ENCODE measurements around the gene EMILIN2.

The EMILIN2 gene

DNA sequence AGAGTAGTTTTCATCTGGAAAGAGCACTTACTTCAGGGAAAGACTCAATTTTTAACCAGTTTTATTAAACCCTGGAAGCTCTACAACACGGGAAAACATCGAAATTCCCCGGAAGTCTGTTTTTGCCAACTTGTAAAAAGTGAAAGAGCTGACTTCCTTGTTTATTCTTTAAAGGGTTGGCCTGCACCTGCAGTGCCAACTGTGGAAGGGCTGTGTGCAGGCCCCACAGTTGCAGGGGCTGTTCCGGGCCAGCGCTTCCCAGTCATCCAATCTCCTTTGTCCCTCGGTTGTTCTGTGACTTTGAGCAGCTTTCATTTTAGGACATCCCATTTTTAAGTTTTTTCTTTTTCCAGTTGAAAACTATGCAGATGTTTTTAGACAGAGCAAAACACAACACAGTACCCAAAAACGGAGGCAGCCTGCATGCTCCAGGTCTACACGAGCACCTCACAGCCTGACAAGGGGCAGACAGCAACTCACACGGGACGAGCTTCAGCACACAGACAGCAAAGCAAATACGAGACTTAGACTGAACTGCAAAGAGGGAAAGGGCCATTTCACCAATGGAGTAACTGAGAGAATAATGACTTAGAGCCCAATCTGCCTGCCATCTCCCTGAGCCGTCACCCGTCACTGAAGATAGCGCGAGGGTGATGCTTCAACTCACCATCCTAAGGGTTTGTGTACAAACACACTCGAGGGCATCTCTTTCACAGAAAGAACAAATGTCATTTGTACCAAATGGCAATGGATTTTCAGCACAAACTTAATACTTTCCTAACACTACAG is 70.6 kb downstream of the EMILIN2 start:
- no peak for DNase-seq

DNA sequence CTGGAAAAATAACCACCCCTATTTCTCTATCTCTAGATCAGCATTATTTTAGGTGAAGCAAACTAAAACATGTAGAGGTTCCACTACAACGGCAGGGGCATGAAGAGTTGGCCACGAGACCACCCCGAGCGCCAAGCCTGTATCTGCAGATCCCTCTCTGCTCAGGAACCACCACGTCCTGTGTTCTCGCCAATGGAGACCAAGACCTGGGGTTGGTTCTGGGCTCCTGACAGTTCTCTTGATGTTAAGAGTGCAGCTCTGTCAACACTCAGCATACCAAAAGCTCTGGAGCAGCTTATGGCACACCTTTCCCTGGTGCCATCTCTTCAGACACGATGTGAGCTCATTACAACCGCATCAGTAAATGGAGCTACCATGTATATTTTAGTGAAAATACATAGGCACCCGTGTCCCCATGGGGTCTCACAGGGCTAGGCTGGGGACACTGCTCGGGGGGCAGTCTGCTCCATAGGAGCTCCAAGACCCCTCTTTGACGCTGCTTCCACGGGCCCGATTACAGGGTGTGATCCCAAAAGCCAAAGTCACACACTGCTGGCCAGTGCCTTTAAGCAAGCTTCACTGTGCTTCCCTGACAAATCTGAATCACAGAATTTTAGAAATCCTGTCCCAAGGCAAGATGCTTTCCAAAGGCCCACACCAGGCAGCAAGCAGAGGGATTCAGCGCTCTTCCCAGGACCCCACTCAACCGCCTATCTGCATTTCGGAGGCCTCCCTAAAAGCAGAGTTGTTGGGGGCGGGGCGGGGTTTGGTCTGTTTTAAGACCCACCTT is 72.2 kb downstream of the EMILIN2 start:
- no peak for DNase-seq

DNA sequence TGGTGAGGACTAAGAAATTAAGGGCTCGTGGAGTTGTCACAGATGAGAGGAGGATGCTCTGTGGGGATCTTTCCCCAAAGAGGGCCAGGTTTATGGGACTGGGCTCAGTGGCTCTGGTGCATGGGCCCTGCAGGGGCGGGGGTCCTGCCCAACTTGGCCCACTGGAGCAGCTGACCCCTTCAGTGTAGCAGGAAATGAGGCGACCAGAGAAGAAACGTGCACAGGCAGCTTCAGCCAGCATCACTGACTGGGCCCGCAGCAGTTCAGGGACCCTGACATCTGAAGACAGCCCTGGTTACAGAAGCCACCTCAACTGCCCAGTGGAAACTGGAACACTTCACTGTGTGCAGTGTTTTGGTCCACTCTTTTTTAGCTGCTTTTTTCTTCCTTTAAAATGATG is 72.8 kb downstream of the EMILIN2 start:
- DNase-seq = no peak

DNA sequence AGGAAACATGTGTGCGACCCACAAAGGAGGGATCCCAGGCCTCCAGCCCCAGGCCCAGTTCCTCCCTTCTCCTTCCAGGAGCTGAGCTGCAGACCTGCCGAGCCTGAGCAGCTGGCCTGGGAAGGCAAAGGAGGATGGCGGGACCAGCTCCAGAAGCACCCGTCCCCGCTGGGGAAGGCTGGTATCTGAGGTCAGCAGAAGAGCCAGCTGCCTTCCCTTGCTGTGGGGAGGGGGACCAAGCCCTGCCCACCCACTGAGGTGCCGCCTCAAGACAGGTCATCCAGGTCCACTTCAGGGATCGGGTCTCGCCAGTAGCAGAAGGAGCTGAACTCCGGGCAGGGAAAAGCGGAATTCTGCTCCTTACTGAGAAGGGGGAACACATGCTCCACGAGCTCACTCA is 73.2 kb downstream of the EMILIN2 start:
- no peak for DNase-seq

DNA sequence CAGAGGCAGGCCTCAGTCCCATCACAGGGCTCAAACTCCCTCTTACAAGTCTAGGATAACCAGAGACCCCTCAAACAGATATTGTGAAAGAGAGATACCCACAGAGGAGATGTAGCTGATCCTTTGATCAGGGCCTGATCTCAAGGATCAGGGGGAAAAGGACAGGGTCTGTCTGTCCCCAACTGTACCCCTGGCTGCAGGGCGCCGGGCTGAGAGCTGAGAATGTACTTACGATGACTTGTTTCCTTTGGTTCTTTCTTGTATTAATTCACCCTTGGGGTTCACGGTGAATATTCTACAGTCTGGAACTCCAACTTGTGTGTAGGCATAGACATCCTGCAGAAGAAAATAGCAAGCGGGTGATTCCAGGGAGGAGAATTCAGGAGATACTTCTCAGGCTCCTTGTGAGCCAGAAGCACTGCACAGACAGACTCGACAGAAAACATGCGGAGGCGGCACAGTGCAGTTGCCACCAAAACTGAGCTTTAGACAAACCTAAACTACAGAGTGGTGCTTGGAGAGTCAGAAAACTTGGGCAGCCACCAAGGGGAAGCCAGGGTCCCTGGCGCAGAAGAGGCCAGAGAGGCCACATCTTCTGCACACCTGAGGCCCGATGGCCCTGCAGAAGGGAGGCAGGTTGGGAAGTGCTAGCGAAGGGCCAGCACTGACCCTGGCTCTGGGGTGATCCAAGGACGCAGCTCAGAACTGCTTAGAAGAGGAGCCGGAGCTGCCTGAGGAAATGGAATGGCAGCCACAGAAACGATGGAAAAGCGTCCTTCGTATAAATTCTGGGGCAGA is 73.9 kb downstream of the EMILIN2 start:
- no peak for DNase-seq

DNA sequence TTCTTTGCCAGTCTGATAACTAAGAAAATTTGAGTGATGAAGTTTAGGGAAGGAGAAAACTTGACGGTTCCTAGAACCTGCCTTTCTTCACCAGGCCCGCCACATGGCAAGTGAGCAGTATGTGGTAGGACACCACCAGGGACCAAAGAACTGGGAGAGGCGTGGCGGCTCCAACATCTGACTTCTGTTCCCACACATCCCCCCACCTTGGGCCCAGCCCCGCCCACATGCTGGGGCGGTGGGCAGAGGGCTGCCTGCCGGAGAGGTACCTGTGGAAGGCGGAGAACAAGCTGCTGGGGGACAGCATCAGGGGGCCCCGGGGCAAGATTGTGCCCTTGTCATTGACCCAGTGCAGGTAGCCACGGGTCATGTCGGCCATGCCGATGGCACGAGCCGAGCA is 75.0 kb downstream of the EMILIN2 start:
- no peak for DNase-seq

DNA sequence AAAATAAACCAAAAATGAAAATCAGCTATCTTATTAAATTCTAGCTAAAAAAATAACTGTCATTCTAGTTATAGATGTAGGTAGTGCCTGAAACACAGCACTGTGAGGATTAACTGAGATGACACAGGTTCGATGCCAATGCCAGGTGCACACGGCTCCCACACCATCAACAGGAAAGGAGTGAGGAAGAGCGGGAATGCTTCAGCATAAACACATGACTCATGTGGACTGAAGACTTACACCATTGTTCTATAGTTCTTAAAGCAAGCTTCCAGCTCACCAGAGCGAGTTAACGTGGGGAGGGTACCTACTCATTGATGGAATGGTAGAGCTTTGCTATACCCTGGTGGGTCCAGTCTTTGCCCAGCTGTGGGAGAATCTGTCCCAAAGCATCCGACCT is 76.7 kb downstream of the EMILIN2 start:
- no peak for DNase-seq

DNA sequence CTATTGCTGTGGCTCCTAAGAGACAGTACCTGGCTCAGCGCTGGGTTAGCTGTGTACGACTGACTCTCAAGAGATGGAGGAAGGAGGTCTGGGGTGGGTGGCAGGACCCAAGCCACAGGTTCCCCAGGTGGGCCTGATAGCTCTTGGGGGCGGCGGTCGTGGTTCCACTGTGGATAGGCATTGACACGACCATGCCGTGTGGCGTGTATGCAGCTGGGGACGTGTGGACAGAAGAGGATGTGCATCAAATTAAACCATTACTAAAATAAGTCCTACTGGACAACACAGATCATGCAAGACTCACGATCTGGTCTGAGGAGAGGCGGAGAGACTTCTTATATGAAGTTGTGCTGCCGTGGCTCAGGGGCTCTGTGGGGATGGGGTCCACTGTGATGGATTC is 78.1 kb downstream of the EMILIN2 start:
- no peak for DNase-seq

DNA sequence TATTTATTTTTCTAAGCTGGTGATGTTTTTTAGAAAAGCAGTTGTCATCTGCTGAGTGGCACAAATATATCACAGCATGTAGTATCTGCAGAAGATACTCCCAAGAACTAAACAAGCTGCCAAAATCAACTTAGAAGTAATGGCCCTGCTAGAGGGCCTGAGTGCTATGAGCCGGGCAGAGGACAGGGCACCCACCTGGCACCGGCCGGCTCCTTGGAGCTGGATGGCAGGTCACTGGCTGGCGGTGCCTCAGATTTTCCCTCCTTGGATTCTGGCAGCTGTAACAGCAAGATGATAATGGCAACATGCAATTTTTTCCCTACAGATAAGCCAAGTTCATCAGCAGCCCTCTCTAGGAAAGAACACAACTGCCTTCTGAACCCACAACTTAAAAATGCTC is 79.7 kb downstream of the EMILIN2 start:
- DNase-seq = no peak

DNA sequence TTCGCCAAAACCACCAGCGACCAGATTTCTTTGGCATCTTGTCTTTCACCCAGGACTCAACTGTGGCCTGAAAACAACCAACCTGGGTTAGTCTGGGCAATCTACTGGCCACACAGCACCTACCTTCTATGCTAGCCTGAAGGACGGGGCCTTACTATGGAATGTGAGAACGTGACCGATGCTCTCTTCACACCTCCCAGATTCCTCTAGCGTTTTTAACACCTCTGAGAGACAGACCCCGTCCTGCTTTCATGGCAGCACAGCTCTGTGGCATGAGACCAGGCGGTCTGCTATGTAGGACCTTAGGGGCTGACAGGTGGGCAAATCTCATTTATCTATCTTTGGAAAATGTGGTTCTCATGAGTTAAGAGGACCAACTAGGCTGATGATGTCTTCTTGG is 80.9 kb downstream of the EMILIN2 start:
- DNase-seq = no peak

DNA sequence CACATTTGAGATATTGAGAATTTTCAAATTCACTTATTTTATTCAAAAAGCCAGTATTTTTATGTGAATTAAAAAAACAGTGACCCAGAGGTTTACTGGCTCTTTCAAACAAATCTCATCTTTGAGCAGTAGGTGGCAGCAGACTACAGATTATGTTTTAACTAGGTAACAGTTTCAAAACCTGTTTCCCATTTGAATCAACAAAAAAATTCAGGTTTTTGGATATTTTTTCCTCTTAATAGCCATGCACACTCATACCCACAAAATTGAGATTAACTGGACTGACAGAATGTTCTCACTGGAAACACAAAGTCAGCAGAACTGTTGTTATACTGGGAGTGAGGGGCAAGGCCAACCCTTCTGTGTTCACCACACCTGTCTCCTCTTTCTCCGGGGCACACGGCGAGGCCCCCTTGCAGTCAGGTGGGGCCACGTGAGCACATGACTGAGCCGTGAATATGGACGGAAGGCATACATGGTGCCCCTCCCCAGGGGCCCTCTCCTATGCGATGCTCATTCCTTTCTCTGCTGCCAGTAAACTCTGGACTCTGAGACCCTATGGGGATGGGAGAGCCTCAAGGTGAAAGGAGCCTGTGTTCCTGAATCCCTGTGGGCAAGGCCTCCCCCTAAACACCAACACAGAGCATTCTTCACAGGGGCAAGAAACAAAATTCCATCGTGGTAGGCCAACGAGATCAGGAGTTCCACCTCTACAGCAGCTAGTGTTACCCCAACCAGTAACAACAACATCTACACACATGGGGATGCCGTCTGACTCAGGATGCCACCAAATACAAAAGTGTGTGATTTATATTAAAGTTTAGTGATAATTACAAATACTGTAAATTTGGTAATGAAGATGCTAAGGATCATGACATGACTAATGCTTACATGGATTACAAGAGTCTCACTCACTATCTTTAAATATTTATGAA is 85.7 kb downstream of the EMILIN2 start:
- DNase-seq = no peak

DNA sequence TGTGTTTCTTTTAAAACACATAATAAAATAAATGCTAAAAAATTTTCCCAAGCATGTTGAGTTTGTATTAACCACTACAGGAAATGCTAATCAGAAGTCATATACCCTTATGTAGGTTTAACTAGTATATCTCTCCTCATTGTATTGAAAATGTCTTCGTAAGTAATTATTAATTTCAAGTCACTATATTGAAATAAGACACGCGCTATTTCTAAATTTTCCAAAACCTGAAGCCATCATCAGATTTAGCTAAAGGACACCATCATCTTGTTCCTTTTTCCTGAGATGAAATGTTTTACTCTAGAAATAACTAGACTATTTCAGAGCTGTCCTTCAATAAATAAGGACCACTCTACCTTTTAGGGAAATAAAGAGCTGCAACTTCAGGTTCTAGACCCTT is 87.2 kb downstream of the EMILIN2 start:
- no peak for DNase-seq

DNA sequence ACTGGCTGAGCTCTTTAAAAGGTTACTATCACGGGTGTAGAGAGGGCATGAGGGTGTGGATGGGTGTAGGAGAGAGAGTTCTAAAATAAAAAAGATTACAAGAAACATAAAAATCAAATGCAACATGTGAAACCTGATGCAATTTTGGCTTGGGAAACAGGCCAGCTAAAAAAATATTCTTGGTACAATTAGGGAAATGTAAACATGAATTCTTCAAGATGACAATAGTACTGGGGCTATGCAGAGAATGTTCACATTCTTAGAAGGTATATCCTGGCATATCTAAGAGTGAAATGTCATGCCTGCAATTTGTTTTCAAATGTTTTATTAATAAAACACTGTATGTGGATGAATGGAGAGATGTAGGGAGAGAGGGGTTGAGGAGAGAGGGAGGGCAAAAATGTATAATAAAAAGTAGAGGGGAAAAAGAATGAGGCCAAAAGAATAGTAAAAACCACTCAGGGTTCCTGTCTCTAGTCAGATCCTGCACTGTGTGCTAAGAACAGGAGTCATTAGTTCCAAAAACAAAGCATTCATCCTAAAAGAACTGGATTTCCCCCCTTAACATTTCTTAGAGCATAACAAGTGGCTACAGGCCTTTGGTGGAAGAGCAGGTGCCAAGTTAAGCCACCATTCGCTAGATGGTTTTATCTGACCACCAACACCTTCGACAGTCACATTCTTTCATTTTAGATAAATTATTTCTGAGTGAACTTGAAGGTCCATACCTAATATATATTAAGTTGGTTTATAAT is 88.8 kb downstream of the EMILIN2 start:
- no peak for DNase-seq

DNA sequence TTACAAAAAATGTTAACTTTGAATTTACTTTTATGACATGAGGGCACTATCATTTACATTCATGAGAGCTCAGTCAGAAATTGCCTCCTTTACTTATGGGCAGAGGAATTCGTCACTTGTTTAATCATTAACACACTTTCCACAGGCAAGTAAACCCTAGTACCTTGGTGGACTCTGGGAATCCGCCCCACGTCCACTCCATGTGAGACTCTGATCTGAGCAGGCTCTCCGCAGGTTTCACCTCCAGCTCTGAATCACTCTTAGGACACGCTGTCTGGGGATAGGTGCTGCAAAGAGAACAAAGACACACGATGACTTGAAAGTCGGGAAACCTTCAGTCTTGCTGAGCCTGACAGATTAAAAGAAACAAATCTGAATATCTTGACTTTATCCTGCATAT is 92.5 kb downstream of the EMILIN2 start:
- no peak for DNase-seq

DNA sequence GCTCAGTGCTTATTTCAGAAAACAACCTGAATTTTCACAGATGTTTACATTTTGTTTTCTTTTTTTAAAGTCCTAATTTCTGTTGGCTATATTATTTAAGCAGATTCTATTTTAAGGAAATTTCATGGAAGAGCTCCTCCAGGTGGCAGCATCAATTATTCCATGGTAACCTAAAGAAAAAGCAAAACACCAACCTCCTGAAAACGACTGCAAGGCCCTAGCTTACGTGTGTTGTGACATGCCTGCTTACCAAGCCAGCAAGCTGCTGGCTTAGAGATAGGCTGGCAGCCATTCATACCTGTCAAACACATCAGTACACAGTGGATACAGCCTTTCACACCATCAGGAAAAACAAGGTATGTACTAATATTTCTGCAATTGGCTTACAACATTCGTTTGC is 101.2 kb downstream of the EMILIN2 start:
- DNase-seq = no peak

DNA sequence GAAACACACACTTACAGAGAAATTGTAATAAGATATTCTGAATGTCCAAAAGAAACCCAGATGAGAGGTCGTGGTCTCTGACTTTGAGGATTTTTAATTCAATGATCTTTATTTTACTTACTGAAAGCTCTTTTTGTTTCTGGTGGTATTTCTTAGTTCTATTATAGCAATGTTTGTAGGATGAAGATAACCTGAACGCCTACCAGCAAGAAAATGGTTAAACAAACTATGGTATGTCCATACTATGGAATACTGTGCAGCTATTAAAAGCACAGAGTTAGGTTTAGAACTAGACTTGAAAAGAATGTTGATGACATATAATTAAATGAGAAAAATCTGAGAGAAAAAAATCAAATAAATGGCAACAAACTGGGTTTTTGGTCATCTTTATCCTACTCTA is 105.8 kb downstream of the EMILIN2 start:
- no peak for DNase-seq

DNA sequence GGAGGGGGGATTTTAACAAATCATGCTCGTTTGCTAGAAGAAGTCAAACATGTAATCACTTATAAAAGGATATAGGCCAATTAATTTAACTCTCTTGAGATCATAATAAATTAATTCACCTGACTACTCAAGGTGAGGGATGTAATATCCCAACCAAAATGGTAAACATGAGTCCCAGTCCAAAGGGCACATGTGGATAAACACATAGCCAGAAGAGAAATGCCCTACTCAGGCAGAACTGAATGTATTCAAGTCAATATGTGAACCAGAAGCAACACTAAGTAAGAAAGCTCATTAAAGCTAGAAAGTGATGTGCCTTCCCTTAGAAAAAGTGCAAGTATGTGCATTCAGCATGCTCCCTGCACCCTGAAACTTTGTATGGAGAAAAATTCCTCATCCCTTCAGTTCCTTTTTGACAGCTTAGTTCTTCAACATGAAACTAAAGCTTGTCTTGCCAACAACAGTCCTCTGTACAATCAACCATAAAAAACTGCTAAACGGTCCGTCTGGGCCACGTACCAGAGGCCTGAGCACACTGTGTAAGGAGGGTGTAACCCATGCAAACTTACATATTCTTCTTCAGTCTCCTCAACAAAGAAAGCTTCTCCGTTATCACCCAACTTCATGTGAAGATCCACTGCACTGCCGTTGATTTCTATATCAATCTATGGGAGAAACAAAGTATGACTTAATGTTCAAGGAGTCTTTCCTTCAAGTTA is 107.3 kb downstream of the EMILIN2 start:
- DNase-seq = no peak

DNA sequence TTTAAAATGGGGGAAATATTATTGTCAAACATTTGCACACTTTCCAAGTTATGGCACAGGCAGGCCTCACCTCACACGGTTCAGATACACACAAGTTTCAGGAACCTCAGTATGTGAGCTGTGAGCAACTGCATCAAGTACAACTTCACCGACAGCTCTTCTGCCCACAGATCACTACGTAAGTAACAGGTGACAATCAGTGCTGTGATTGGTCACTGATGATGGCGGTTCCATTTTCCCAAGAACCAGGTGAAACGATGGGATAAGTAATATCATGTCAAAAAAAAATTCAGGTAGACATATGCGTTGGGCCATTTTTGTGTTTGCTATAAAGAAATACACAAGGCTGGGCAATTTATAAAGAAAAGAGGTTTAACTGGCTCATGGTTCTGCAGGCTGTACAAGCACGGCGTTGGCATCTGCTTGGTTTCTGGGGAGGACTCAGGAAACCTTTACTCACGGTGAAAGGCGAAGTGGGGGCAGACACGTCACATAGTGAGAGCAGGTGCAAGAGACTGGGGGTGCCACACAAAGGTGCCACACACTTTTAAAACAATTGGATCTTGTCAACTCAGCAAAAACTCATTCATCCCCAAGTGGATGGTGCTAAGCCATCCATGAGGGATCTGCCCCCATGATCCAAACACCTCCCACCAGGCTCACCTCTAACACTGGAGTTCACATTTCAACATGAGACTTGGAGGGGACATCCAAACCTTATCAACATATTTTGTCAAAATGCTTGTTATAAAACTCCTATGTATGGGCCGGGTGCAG is 108.3 kb downstream of the EMILIN2 start:
- DNase-seq = no peak

DNA sequence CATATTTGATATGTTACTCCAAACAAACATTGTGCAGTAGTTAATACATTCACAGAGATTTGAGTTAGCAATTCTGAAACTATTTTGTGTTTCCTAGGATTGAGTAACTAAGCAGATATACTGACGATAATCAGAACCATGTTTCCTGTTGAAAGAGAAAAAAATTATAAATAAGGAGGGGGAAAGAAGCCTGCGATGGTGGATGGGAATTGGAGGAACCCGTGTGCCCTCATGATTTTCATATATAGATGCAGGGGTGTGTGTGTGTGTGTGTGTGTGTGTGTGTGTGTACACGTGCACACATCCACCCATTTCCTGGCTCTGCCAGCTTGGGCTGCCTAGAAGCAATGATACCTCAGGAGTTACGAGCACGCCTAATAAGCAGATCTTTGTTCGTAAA is 109.2 kb downstream of the EMILIN2 start:
- DNase-seq = no peak

DNA sequence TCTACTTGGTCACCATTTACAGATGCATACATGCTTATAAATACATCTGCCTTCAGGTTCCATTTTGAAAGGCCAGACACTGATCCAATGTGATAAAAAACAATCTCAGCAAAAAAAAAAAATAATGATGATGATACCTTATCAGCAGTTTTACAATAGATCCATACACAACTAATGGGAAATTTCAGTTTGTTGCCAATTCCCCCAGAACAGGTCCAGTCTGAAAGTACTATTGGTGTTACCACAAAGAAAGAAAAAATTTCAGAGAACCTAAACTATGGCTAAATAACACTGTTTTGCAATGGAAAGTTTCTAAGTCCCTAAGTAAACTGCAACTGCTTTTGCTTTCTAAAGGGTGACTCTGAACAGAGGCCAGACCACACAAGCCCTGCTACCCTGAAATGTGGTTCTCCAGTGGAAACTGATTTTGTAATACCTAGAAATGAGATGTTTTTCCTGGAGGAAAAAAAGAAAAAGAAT is 112.1 kb downstream of the EMILIN2 start:
- DNase-seq = no peak
